Lower leg skin (tissue), 3 donors: Measurements from ENCODE around the gene ATP1A4.

Experiments
- CTCF ChIP-seq, 3 donors: fragments of 450-650 bp; IDR thresholded peaks; one replicate each; pipeline ENCODE4 v1.5.1; 2016; ENCODE audit warnings: antibody characterized with exemption in 3 of 3, mild to moderate bottlenecking in 3 of 3, moderate library complexity in 2 of 3
- POLR2A ChIP-seq, 2 donors: fragments of 450-650 bp; IDR thresholded peaks; one replicate each; pipeline ENCODE4 v1.6.1; 2016 to 2017; ENCODE audit warnings: antibody characterized with exemption in 2 of 2, mild to moderate bottlenecking in 1 of 2, moderate library complexity in 1 of 2

- TF ChIP-seq POLR2A (IDR thresholded peaks at IDR 0.05) (no peak), CTCF (IDR thresholded peaks at IDR 0.05) (no peak)
Observed at GRCh38 chr1:160162931-160163330, 11.5 kb downstream of the ATP1A4 start.
